Measurements from ENCODE around the gene SYT3.

Gene SYT3

DNA sequence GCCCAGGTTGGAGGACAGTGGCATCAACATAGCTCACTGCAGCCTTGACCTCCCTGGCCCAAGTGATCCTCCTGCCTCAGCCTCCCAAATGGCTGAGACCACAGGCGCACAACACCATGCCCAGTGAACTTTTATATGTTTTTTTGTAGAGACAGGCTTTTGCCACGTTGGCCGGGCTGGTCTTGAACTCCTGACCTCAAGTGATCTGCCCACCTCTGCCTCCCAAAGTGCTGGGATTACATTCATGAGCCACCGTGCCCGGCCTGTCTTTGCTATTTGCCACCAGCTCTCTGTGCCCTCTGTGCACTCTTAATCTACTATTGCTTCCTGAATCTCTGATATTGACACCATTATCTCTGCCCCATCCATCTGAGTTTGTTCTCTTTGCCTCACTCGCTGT is 37.2 kb downstream of the SYT3 start:
- no peaks in the 10 kb centered on the region for H3K4me1 ChIP-seq (ENCODE audit: insufficient read depth, low read length, poor library complexity, severe bottlenecking)
- no peaks in the 10 kb centered on the region for H3K27me3 ChIP-seq (ENCODE audit: insufficient read depth, low read length, poor library complexity, severe bottlenecking)

DNA sequence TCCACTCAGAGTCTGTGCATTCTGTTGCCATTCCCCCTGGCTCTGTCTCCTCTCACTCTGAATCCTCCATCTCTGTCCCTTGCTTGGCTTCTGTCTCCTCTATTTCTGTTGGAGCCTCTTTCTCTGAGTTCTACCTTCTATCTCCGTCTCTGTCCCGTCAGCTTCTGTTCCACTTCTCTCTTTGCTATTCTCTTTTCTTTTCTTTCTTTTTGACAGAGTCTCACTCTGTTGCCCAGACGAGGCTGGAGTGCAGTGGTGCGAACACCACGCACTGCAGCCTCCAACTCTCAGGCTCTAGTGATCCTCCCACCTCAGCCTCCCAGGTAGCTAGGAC is 37.6 kb downstream of the SYT3 start:
- Histone ChIP-seq H3K4me1 (ENCODE audit: insufficient read depth, low read length, poor library complexity, severe bottlenecking) (no peaks in the 10 kb centered on the region), H3F3A (ENCODE audit: low read depth) (no peaks in the 10 kb centered on the region), H3K4me3 (ENCODE audit: low read length, poor library complexity, severe bottlenecking) (no peak overlapping the region), H2AFZ (ENCODE audit: low read length) (no peak overlapping the region), H3K79me2 (ENCODE audit: insufficient read depth, low read length) (no peaks in the 10 kb centered on the region), H3K27me3 (ENCODE audit: insufficient read depth, low read length, poor library complexity, severe bottlenecking) (no peaks in the 10 kb centered on the region), H4K20me1 (ENCODE audit: insufficient read depth, low read length, poor library complexity, severe bottlenecking) (no peaks in the 10 kb centered on the region), H3K36me3 (ENCODE audit: insufficient read depth, low read length) (no peaks in the 10 kb centered on the region), H3K9ac (ENCODE audit: low read depth, low read length, poor library complexity, severe bottlenecking) (no peak overlapping the region), H3K9me2 (replicated peaks; ENCODE audit: low read depth, low read length) (no peaks in the 10 kb centered on the region), H3K4me2 (ENCODE audit: low read depth, low read length, poor library complexity, severe bottlenecking) (no peak overlapping the region), H3K9me3 (ENCODE audit: insufficient read depth, low read depth, low read length) (no peaks in the 10 kb centered on the region)
- TF ChIP-seq EZH2phosphoT487 (IDR thresholded peaks at IDR 0.05; ENCODE audit: borderline replicate concordance), result no peak
- TF ChIP-seq, protein P1, sequence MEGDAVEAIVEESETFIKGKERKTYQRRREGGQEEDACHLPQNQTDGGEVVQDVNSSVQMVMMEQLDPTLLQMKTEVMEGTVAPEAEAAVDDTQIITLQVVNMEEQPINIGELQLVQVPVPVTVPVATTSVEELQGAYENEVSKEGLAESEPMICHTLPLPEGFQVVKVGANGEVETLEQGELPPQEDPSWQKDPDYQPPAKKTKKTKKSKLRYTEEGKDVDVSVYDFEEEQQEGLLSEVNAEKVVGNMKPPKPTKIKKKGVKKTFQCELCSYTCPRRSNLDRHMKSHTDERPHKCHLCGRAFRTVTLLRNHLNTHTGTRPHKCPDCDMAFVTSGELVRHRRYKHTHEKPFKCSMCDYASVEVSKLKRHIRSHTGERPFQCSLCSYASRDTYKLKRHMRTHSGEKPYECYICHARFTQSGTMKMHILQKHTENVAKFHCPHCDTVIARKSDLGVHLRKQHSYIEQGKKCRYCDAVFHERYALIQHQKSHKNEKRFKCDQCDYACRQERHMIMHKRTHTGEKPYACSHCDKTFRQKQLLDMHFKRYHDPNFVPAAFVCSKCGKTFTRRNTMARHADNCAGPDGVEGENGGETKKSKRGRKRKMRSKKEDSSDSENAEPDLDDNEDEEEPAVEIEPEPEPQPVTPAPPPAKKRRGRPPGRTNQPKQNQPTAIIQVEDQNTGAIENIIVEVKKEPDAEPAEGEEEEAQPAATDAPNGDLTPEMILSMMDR (conservative IDR thresholded peaks at IDR 0.05; ENCODE audit: low read length), result no peak

More for the DNA sequence above, 37.2 kb downstream of the SYT3 start:
- Histone ChIP-seq H3K9ac (ENCODE audit: low read depth, low read length, poor library complexity, severe bottlenecking) (no peak overlapping the region), H3F3A (ENCODE audit: low read depth) (no peaks in the 10 kb centered on the region), H4K20me1 (ENCODE audit: insufficient read depth, low read length, poor library complexity, severe bottlenecking) (no peaks in the 10 kb centered on the region), H3K9me2 (replicated peaks; ENCODE audit: low read depth, low read length) (no peaks in the 10 kb centered on the region), H3K79me2 (ENCODE audit: insufficient read depth, low read length) (no peaks in the 10 kb centered on the region), H3K36me3 (ENCODE audit: insufficient read depth, low read length) (no peaks in the 10 kb centered on the region), H3K4me3 (ENCODE audit: low read length, poor library complexity, severe bottlenecking) (no peak overlapping the region), H2AFZ (ENCODE audit: low read length) (no peak overlapping the region), H3K9me3 (ENCODE audit: insufficient read depth, low read depth, low read length) (no peaks in the 10 kb centered on the region), H3K4me2 (ENCODE audit: low read depth, low read length, poor library complexity, severe bottlenecking) (no peak overlapping the region)
- TF ChIP-seq, protein P1 (conservative IDR thresholded peaks at IDR 0.05; ENCODE audit: low read length), result no peak
- no peak for TF ChIP-seq EZH2phosphoT487 (IDR thresholded peaks at IDR 0.05; ENCODE audit: borderline replicate concordance)

DNA sequence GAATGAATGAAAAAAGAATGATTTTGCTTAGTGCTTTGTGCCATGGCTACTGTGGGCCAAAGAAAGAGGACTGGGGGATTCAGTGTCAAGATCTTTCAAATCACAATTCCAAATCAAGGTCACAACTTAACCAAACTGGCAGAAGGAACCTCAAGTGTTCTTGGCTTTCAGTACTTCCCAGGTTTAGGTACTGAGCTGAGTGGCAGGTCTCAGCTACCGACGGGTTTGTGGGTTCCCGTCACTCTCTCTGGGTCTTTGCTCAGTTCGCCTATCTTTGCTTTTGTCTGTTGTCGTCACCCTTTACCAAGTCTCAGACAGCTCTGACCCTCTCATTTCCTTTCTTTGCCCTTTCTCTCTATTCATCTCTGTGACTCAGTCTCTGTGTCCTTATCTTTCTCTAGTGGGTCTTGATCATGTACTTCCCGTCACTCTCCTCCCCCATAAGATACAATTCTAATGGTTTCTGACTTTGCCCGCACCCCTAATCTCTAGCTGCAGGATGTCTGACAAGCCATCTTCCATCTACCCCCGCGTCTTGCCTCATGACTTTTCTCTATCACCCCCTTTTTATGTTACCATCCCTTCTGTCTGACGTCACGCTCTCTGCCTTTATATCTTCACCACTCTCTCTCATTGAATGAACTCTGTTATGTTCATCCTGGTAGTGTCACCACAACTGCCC is 38.1 kb downstream of the SYT3 start:
- TF ChIP-seq EZH2phosphoT487 (IDR thresholded peaks at IDR 0.05; ENCODE audit: borderline replicate concordance), result no peak
- TF ChIP-seq, protein P1 (conservative IDR thresholded peaks at IDR 0.05; ENCODE audit: low read length), result no peak
- Histone ChIP-seq H3K4me2 (ENCODE audit: low read depth, low read length, poor library complexity, severe bottlenecking) (no peak overlapping the region), H2AFZ (ENCODE audit: low read length) (no peak overlapping the region), H3K36me3 (ENCODE audit: insufficient read depth, low read length) (no peaks in the 10 kb centered on the region), H3K79me2 (ENCODE audit: insufficient read depth, low read length) (no peaks in the 10 kb centered on the region), H3K9me2 (replicated peaks; ENCODE audit: low read depth, low read length) (no peaks in the 10 kb centered on the region), H3K4me3 (ENCODE audit: low read length, poor library complexity, severe bottlenecking) (no peak overlapping the region), H3K27me3 (ENCODE audit: insufficient read depth, low read length, poor library complexity, severe bottlenecking) (no peaks in the 10 kb centered on the region), H3K4me1 (ENCODE audit: insufficient read depth, low read length, poor library complexity, severe bottlenecking) (no peaks in the 10 kb centered on the region), H4K20me1 (ENCODE audit: insufficient read depth, low read length, poor library complexity, severe bottlenecking) (no peaks in the 10 kb centered on the region), H3K9ac (ENCODE audit: low read depth, low read length, poor library complexity, severe bottlenecking) (no peak overlapping the region), H3K9me3 (ENCODE audit: insufficient read depth, low read depth, low read length) (no peaks in the 10 kb centered on the region), H3F3A (ENCODE audit: low read depth) (no peaks in the 10 kb centered on the region)

All from Loucy (cell line).